Cardiac fibroblast (primary cell): ENCODE results near the gene UBE4B.
"Not testable (repeated sequence)": the region's sequence is repeated elsewhere in the genome, so short reads cannot be mapped to it uniquely, and the experiment has no call there.

ENCODE experiments used
- DNase-seq, 2 donors: peaks; one replicate each; pipeline versions ENCODE4 v3.0.0 to v3.0.0-alpha.2; 2010; ENCODE audit warnings: low read depth in 2 of 2
- H3K4me3 ChIP-seq, 2 donors: replicated peaks in 1 of 2; 1 replicate in 1 of 2; 2 replicates in 1 of 2; pipeline ENCODE4 v1.5.1; 2011; ENCODE audit warnings: low read depth in 2 of 2, low read length in 2 of 2, mild to moderate bottlenecking in 2 of 2, moderate library complexity in 1 of 2
- TF ChIP-seq, protein P1 (sequence below): IDR thresholded peaks from one replicate; pipeline ENCODE4 v1.5.1; 2011; ENCODE audit warnings: low read depth, mild to moderate bottlenecking, low read length, inconsistent platforms

The UBE4B gene

DNA sequence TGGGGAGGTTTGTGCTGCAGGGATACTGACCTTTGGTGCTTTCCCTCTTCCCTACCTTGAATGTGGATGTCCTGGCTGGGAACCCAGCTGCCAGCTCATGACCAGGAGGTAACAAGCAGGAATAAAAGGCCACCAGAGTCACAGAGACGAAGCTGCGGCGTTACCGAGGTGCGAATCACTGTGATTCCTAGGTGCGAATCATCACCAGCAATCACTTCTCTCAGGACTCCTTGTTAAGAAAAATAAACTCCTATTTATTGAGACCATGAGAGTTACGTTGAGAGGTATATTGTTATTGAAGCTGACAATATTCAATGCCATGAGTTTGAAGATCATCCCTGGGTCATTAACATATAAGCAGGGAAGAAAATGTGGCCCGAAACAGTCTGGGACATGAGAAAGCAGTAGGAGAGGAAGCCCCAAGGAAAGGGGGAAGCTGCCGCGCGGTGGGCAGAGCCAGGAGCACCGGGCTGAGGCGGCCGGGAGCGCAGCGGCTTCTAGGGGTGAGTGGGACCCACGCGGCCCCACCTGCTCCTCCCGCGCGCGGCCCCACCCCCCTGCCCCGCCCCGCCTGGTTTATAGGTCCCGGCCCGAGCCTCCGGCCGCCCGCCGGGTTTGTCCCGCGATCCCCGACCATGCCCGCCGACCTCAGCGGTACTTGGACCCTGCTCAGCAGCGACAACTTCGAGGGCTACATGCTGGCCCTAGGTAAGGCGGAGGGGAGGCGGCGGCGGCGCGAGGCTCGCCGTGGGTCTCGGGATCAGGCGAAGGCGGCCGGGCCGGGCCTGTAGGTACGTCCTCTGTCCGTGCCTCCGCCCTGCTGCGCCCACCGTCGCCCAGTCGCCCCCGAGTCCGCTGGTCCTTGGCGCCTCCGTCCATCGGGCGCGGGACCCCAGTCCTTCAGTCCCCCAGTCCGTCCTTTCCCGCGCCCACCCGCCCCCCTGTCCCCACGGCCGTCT, 35.9 kb upstream of the UBE4B start, which contains the start of gene RBP7:
Gene RBP7 (plus strand): TSS at position 605 of the 959 bp plus-strand sequence. CDS start 31 bp downstream, at position 636.
- H3K4me3 ChIP-seq = peak within 1 kb of the TSS; percentile 30 to 31
- DNase-seq = no peak
- TF ChIP-seq, protein P1, sequence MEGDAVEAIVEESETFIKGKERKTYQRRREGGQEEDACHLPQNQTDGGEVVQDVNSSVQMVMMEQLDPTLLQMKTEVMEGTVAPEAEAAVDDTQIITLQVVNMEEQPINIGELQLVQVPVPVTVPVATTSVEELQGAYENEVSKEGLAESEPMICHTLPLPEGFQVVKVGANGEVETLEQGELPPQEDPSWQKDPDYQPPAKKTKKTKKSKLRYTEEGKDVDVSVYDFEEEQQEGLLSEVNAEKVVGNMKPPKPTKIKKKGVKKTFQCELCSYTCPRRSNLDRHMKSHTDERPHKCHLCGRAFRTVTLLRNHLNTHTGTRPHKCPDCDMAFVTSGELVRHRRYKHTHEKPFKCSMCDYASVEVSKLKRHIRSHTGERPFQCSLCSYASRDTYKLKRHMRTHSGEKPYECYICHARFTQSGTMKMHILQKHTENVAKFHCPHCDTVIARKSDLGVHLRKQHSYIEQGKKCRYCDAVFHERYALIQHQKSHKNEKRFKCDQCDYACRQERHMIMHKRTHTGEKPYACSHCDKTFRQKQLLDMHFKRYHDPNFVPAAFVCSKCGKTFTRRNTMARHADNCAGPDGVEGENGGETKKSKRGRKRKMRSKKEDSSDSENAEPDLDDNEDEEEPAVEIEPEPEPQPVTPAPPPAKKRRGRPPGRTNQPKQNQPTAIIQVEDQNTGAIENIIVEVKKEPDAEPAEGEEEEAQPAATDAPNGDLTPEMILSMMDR = no peak

GRCh38 chr1:10001016-10001665, 31.6 kb upstream of the UBE4B start:
- DNase-seq = peak in 1 of 2 donors; percentile 53
- no peak overlapping the region for H3K4me3 ChIP-seq
- TF ChIP-seq, protein P1 = no peak

DNA sequence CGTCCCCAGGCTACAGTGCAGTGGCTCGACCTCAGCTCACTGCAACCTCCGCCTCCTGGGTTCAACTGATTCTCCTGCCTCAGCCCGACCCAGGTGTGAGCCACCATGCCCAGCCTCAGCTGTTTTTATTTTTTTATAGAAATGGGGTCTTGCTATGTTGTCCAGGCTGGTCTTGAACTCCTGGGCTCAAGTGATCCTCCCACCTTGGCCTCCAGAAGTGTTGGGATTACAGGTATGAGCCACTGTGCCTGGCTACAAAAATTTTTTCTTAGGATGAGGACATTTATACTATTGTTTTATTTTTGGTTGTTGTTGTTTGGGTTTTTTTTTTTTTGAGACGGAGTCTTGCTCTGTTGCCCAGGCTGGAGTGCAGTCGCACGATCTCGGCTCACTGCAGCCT, 27.5 kb upstream of the UBE4B start:
- DNase-seq, H3K4me3 ChIP-seq: not testable (repeated sequence)

DNA sequence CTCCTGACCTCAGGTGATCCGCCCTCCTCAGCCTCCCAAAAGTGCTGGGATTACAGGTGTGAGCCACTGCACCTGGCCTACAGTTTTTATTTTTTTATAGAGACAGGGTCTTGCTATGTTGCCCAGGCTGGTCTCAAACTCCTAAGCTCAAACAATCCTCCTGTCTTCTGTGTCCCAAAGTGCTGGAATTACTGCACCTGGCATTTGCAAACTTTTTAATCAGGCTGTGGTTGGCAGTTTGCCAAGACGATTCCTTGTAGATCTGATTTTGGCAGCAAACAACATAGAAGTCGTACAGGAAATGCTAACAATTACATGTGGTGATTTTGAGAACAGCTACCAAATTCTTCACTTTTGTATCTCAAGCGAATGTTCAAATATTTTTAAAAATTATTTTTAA, 25.6 kb upstream of the UBE4B start:
- peak; percentile 28 to 68 for DNase-seq
- no peak overlapping the region for H3K4me3 ChIP-seq
- TF ChIP-seq, protein P1 = no peak

- no peak overlapping the region for H3K4me3 ChIP-seq
- DNase-seq = no peak
- TF ChIP-seq, protein P1 = no peak
Measured at GRCh38 chr1:10014016-10014415, 18.7 kb upstream of the UBE4B start.

DNA sequence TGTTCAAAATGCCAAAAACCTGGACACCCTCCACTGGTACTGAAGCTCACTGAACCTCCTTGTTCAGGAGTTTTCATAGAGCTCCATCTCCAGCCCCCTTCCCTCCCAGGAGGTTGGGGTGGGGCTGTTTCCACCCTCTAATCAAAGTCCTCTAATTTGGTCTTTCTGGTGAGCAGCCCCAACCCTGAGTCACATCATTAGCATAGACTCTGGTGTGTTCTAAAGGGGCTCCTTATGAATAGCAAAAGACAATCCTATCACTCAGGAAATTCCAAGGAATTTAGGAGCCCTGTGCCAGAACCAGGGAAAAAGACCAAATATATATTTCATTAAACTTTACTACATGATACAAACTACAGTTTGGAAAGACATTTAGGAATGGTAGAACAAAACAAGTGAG, 13.2 kb upstream of the UBE4B start:
- TF ChIP-seq, protein P1 = no peak
- peak in 1 of 2 donors; percentile 51 for DNase-seq
- H3K4me3 ChIP-seq = no peak overlapping the region

DNA sequence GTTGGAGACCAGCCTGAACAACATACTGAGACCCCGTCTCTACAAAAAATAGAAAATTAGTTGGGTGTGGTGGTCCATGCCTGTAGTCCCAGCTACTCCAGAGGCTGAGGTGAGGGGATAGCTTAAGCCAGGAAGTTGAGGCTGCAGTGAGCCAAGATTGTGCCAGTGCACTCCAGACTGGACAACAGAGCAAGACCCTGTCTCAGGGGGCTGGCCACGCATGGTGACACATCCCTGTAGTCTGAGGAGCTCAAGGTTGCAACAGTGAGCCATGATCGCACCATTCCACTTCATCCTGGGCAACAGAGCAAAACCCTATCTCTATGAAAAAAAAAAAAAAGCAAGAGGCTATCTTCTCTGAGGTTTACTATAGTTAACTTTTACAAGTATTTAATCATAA, 12.7 kb upstream of the UBE4B start:
- no peak overlapping the region for H3K4me3 ChIP-seq
- TF ChIP-seq, protein P1 = no peak
- DNase-seq = no peak

GRCh38 chr1:10020678-10021077, 12.1 kb upstream of the UBE4B start:
- H3K4me3 ChIP-seq = not testable (repeated sequence)
- peak in 1 of 2 donors; percentile 66 for DNase-seq

GRCh38 chr1:10021992-10022391, 10.8 kb upstream of the UBE4B start:
- not testable (repeated sequence) for H3K4me3 ChIP-seq, DNase-seq
